Activated CD4-positive, alpha-beta T cell treated with anti-CD3 and anti-CD28 coated beads, Interleukin-10, Interleukin-2, amounts not matched to agents 100 ng/mL and 50 ng/mL, durations not matched to agents 16 hours and 8 hours (primary cell): ENCODE data around the gene GAB2.
"Not testable (repeated sequence)": the region's sequence is repeated elsewhere in the genome, so short reads cannot be mapped to it uniquely, and the experiment has no call there.

ENCODE experiments used
- DNase-seq: peaks from one replicate; pipeline ENCODE4 v3.0.0-alpha.2; 2020

GAB2 gene

GRCh38 chr11:78300108-78300839 is 117.3 kb downstream of the GAB2 start:
- no peak for DNase-seq

GRCh38 chr11:78299000-78299710 is 118.5 kb downstream of the GAB2 start:
- DNase-seq, result no peak

GRCh38 chr11:78298291-78298771 is 119.3 kb downstream of the GAB2 start:
- DNase-seq, result no peak

GRCh38 chr11:78295991-78296930 is 121.4 kb downstream of the GAB2 start:
- no peak for DNase-seq

- DNase-seq, result no peak
These were observed 122.3 kb downstream of the GAB2 start for GRCh38 chr11:78295347-78295746.

GRCh38 chr11:78294100-78294499 is 123.5 kb downstream of the GAB2 start:
- DNase-seq, result not testable (repeated sequence)

- DNase-seq, result no peak
These were observed 124.1 kb downstream of the GAB2 start for GRCh38 chr11:78293536-78293935.

GRCh38 chr11:78292109-78292803 is 125.4 kb downstream of the GAB2 start:
- peak; percentile 85 for DNase-seq

GRCh38 chr11:78291503-78292108 is 126.0 kb downstream of the GAB2 start:
- peak; percentile 66 for DNase-seq

- DNase-seq, result peak; percentile 84
These were observed 127.1 kb downstream of the GAB2 start for GRCh38 chr11:78290293-78291176.

- no peak for DNase-seq
These were observed 127.9 kb downstream of the GAB2 start for GRCh38 chr11:78289552-78290292.

GRCh38 chr11:78284260-78284659 is 133.4 kb downstream of the GAB2 start:
- no peak for DNase-seq

- no peak for DNase-seq
These were observed 134.8 kb downstream of the GAB2 start for GRCh38 chr11:78282821-78283220.

- no peak for DNase-seq
These were observed 136.1 kb downstream of the GAB2 start for GRCh38 chr11:78281511-78281910.

- DNase-seq, result no peak
These were observed 140.2 kb downstream of the GAB2 start for GRCh38 chr11:78277314-78277994.

- DNase-seq, result no peak
These were observed 141.3 kb downstream of the GAB2 start for GRCh38 chr11:78276311-78276710.

- no peak for DNase-seq
These were observed 142.9 kb downstream of the GAB2 start for GRCh38 chr11:78274739-78275138.

GRCh38 chr11:78272625-78273269 is 144.9 kb downstream of the GAB2 start:
- not testable (repeated sequence) for DNase-seq

- not testable (repeated sequence) for DNase-seq
These were observed 145.8 kb downstream of the GAB2 start for GRCh38 chr11:78271801-78272200.
